AG10803 (cell line): Measurements from ENCODE around the gene STARD3.

Experiments used
- DNase-seq: peaks from one replicate; pipeline ENCODE4 v3.0.0; 2010; ENCODE audit warnings: low read depth
- H3K4me3 ChIP-seq: 2 replicates; pipeline ENCODE4 v1.5.1; 2011; ENCODE audit warnings: mild to moderate bottlenecking, low read length, control low read depth
- TF ChIP-seq, protein P1 (sequence below): conservative IDR thresholded peaks from 2 replicates; pipeline ENCODE4 v1.5.1; 2011; ENCODE audit warnings: mild to moderate bottlenecking, low read length, control low read depth, inconsistent platforms

The STARD3 gene

DNA sequence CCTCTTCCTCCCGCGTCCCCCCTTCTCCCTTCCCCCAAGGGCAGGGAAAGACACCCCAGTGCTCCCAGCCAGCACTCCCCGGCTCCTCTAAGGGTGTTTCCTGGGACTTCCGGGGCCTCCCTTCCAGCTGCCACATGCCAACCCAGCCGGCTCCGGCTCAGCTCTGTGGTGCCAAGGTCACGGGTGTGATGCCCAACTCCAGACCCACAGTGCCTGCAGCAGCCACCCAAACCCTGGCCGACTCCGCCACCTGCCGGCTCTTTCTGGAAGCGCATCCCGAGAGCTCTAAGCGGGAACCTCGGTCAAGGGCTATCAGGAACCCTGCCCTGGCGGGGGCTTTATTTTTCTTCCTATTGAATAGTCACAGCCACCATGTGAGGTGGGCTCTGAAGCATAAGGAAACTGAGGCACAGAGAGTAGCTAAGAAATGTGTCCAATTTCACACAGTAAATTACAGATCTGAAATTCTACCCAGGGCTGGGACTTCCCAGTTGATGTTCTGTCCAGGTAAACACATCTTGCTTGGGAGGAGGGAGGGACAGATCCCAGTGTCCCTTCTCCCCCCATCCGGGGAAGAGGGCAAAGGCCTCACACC is 13.5 kb upstream of the STARD3 start:
- no peak overlapping the region for H3K4me3 ChIP-seq
- peak; percentile 55 for DNase-seq
- TF ChIP-seq, protein P1, sequence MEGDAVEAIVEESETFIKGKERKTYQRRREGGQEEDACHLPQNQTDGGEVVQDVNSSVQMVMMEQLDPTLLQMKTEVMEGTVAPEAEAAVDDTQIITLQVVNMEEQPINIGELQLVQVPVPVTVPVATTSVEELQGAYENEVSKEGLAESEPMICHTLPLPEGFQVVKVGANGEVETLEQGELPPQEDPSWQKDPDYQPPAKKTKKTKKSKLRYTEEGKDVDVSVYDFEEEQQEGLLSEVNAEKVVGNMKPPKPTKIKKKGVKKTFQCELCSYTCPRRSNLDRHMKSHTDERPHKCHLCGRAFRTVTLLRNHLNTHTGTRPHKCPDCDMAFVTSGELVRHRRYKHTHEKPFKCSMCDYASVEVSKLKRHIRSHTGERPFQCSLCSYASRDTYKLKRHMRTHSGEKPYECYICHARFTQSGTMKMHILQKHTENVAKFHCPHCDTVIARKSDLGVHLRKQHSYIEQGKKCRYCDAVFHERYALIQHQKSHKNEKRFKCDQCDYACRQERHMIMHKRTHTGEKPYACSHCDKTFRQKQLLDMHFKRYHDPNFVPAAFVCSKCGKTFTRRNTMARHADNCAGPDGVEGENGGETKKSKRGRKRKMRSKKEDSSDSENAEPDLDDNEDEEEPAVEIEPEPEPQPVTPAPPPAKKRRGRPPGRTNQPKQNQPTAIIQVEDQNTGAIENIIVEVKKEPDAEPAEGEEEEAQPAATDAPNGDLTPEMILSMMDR, result peak; percentile 90

DNA sequence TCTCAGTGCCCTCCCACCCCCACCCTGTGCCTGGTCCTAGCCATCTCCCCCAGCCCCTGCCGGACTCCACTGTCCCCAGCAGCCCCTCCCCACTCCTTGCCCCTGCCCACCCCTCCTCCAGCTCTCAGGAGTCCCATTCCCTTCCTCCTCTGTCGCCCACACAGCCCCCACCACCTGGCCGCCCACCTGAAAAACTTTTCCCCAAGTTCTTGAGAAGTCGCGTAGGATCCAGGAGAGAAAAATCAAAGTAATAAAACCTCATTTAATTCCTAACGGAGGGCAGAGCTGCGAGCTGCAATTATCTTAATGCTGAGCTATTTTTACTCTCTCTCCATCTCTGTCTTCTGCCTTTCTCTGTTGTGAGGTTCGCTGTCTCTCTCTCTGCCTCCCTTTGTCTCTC is 12.6 kb upstream of the STARD3 start:
- no peak for DNase-seq
- TF ChIP-seq, protein P1, result no peak
- no peak overlapping the region for H3K4me3 ChIP-seq

- TF ChIP-seq, protein P1, result no peak
- DNase-seq, result no peak
Observed at GRCh38 chr17:39625198-39625785, 11.7 kb upstream of the STARD3 start.

DNA sequence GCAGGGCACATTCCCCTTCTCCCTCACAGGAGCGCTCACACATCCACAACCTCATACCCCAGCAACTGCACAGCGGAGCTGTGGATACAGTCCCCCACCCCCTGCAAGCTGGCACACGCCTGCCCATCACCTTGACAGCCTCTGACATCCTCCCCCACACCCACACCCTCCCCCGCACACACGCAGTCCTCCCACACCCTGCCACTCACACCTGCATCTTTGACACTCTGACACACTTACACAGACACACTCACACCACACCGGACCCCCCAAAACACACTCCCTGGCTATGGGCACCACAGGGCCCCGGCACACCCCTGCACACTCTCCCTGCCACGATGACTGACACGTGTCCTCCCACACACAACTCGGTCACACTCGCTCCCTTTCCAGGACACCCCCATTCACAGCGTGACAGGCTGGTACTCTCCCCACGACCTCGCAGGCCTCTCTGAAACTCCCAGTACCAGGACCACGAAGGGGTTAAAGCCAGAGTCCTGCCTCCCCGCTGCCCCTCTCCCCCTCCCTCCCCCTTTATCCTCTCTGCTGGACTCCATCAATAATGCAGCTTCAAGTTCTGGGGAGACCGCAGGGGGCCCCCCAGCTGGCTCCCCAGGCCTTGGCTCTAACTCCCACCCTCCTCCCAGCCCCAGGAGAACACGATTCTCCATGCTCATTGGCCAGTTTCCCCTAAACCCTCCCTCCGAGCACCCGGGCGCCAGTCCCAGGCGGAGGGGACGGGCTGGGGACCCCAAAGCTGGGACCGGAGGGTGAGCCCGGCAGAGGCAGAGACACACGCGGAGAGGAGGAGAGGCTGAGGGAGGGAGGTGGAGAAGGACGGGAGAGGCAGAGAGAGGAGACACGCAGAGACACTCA is 10.5 kb upstream of the STARD3 start, which contains the start of gene PPP1R1B:
Gene PPP1R1B, plus strand, starts transcription at position 782 of the 876 bp plus-strand sequence. CDS start 441 bp downstream, outside the sequence.
- H3K4me3 ChIP-seq, result no peak within 1 kb of the TSS
- no peak for DNase-seq
- TF ChIP-seq, protein P1, result no peak

More at GRCh38 chr17:39625198-39625785, 11.7 kb upstream of the STARD3 start:
- no peak overlapping the region for H3K4me3 ChIP-seq

- TF ChIP-seq, protein P1, result no peak
- DNase-seq, result no peak
- H3K4me3 ChIP-seq, result no peak overlapping the region
Observed at GRCh38 chr17:39627047-39627711, 9.8 kb upstream of the STARD3 start.

- H3K4me3 ChIP-seq, result no peak overlapping the region
- TF ChIP-seq, protein P1, result no peak
- DNase-seq, result no peak
Observed at GRCh38 chr17:39627712-39628516, 9.0 kb upstream of the STARD3 start.
